GM12874 (cell line): Measurements from ENCODE around the gene MNT.

ENCODE experiments used
- CTCF ChIP-seq: IDR thresholded peaks from 2 replicates; pipeline ENCODE4 v1.5.1; 2011; ENCODE audit warnings: low read depth, mild to moderate bottlenecking, control low read depth, low read length, moderate library complexity; ENCODE audit not compliant: insufficient read depth

MNT gene

GRCh38 chr17:2380226-2380922 is 20.5 kb downstream of the MNT start:
- no peak for TF ChIP-seq CTCF

GRCh38 chr17:2379489-2380225 is 21.2 kb downstream of the MNT start:
- no peak for TF ChIP-seq CTCF

- TF ChIP-seq CTCF = no peak
Measured at GRCh38 chr17:2378905-2379304, 22.0 kb downstream of the MNT start.

- no peak for TF ChIP-seq CTCF
Measured at GRCh38 chr17:2377659-2378058, 23.2 kb downstream of the MNT start.

- no peak for TF ChIP-seq CTCF
Measured at GRCh38 chr17:2376107-2376506, 24.8 kb downstream of the MNT start.

- TF ChIP-seq CTCF = no peak
Measured at GRCh38 chr17:2375406-2375805, 25.5 kb downstream of the MNT start.

GRCh38 chr17:2374549-2375285 is 26.1 kb downstream of the MNT start:
- no peak for TF ChIP-seq CTCF
